Sigmoid colon (tissue), 7 donors: ENCODE data around the gene NFATC1. TPM values are rescaled to one million over a fixed set of nuclear protein-coding genes. Genes with fewer than 3 reads are reported as not detected.
"Not testable (repeated sequence)": the region's sequence is repeated elsewhere in the genome, so short reads cannot be mapped to it uniquely, and the experiment has no call there.

Experiments
- DNase-seq: peaks from one replicate; pipeline ENCODE4 v3.0.0-alpha.2; 2019
- H3K27ac ChIP-seq, 4 donors: fragments of 200-600 bp; sonication (generic); one replicate each; pipeline ENCODE4 v1.5.1; 2016 to 2019; ENCODE audit warnings: mild to moderate bottlenecking in 1 of 4
- H3K27me3 ChIP-seq, 3 donors: fragments of 200-600 bp; sonication (generic); one replicate each; pipeline ENCODE4 v1.5.1; 2019; ENCODE audit warnings: mild to moderate bottlenecking in 1 of 3
- H3K36me3 ChIP-seq, 4 donors: fragments of 200-600 bp; sonication (generic); one replicate each; pipeline ENCODE4 v1.5.1; 2016 to 2019
- H3K4me1 ChIP-seq, 4 donors: fragments of 200-600 bp; sonication (generic); one replicate each; pipeline ENCODE4 v1.5.1; 2017 to 2019
- H3K4me3 ChIP-seq, 4 donors: fragments of 200-600 bp; sonication (generic); one replicate each; pipeline ENCODE4 v1.5.1; 2017 to 2019; ENCODE audit warnings: mild to moderate bottlenecking in 2 of 4, moderate library complexity in 1 of 4
- H3K9me3 ChIP-seq, 4 donors: fragments of 200-600 bp in 3 of 4; sonication (generic) in 3 of 4; one replicate each; pipeline versions ENCODE4 v1.5.1 to v1.6.1; 2013 to 2019
- EP300 ChIP-seq, 4 donors: sonication (generic); formaldehyde crosslinking; IDR thresholded peaks; one replicate each; pipeline ENCODE4 v1.6.1; 2017; ENCODE audit warnings: antibody characterized with exemption in 4 of 4
- POLR2A ChIP-seq, 2 donors: fragments of 450-650 bp; IDR thresholded peaks; one replicate each; pipeline ENCODE4 v1.6.1; 2016; ENCODE audit warnings: antibody characterized with exemption in 2 of 2, mild to moderate bottlenecking in 2 of 2, moderate library complexity in 2 of 2
- POLR2AphosphoS5 ChIP-seq, 4 donors: sonication (generic); formaldehyde crosslinking; IDR thresholded peaks; one replicate each; pipeline ENCODE4 v1.6.1; 2017; ENCODE audit warnings: antibody characterized with exemption in 4 of 4
- WGBS, 2 donors: extraction: QIAGEN DNeasy Blood & Tissue Kit; methylation state at CpG; one replicate each; pipeline ENCODE4 v1.1.7; 2013; 5-methylcytosine and 5-hydroxymethylcytosine counted together
- intact Hi-C: fragments of 100-400 bp; cut with DNase I; formaldehyde crosslinking; loops from one replicate; pipeline ENCODE4 v1.15.1; 2023
- polyA plus RNA-seq, 3 donors: library from polyadenylated mRNA; stranded (reverse); fragments of 200-250 nt; gene quantifications; one replicate each; pipeline ENCODE4 v1.2.3, GENCODE V29; 2013
- total RNA-seq, 4 donors: library from RNA; depleted of rRNA; stranded (reverse); fragments of >200 nt; gene quantifications; one replicate each; pipeline ENCODE4 v1.1.0, GENCODE V29; 2016
- TF ChIP-seq, protein P1 (sequence below), 4 experiments: fragments of 450-650 bp in 3 of 4; fragments of 200-600 bp in 1 of 4; IDR thresholded peaks; one replicate each; pipeline ENCODE4 v1.5.1; 2016 to 2019; ENCODE audit warnings: antibody characterized with exemption in 4 of 4, mild to moderate bottlenecking in 3 of 4, moderate library complexity in 2 of 4
- donor health status: healthy with polysubstance abuse.
- donor health status: Bipolar disorder and iron deficiency.
- donor health status: healthy.

NFATC1 gene
- total and polyA plus RNA-seq, 7 donors, result 1.6 to 13.8 (median 10.7) TPM

- no peak overlapping the region for H3K27ac ChIP-seq
- peaks cover 0 to 30% (median 23%) of the 10 kb centered on the region in 4 donors for H3K4me1 ChIP-seq
- 69 to 74% methylated on average over 4 of the region's 4 CpGs for WGBS, 2 donors
- TF ChIP-seq EP300 (IDR thresholded peaks at IDR 0.05) (no peak), POLR2AphosphoS5 (IDR thresholded peaks at IDR 0.05) (no peak), POLR2A (IDR thresholded peaks at IDR 0.05) (no peak)
- TF ChIP-seq, protein P1, sequence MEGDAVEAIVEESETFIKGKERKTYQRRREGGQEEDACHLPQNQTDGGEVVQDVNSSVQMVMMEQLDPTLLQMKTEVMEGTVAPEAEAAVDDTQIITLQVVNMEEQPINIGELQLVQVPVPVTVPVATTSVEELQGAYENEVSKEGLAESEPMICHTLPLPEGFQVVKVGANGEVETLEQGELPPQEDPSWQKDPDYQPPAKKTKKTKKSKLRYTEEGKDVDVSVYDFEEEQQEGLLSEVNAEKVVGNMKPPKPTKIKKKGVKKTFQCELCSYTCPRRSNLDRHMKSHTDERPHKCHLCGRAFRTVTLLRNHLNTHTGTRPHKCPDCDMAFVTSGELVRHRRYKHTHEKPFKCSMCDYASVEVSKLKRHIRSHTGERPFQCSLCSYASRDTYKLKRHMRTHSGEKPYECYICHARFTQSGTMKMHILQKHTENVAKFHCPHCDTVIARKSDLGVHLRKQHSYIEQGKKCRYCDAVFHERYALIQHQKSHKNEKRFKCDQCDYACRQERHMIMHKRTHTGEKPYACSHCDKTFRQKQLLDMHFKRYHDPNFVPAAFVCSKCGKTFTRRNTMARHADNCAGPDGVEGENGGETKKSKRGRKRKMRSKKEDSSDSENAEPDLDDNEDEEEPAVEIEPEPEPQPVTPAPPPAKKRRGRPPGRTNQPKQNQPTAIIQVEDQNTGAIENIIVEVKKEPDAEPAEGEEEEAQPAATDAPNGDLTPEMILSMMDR (IDR thresholded peaks at IDR 0.05), result no peak
- H3K36me3 ChIP-seq, result no peaks in the 10 kb centered on the region
- no peaks in the 10 kb centered on the region for H3K27me3 ChIP-seq
- no peak overlapping the region for H3K4me3 ChIP-seq
- no peak for DNase-seq
- peaks cover 0 to 6% (median 3%) of the 10 kb centered on the region in 4 donors for H3K9me3 ChIP-seq
- intact Hi-C loops, result loop anchor here (10.0 kb wide), 1 partner anchor 438 kb away; the partner anchor contains the start of gene ATP9B
These were observed 107.1 kb downstream of the NFATC1 start for GRCh38 chr18:79502782-79503181.

- intact Hi-C loops, result loop anchor here (10.0 kb wide), 1 partner anchor 439 kb away; the partner anchor contains the start of gene ATP9B
- 92 to 96% methylated on average over 11 of the region's 11 CpGs for WGBS, 2 donors
- H3K9me3 ChIP-seq, result peaks cover 0 to 6% (median 3%) of the 10 kb centered on the region in 4 donors
These were observed 107.7 kb downstream of the NFATC1 start for GRCh38 chr18:79503406-79503805.

DNA sequence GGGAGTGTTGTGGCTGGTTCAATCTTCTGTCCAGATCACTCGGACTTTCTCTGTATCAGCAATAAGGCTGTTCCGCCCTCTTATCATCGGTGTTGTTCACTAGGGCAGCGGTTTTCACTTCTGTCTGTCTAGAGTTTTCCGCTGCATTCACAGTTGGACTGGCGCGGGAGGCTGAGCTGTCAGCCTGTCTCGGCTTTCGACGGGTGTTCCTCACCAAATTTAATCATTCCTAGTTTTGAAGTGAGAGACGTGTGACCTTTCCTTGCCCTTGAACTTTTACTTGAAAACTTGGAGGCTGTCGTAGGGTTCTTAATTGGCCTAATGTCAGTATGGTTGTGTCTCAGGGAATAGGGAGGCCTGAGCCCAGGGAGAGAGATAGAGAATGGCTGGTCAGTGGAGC, 108.3 kb downstream of the NFATC1 start:
- Histone ChIP-seq H3K36me3 (no peaks in the 10 kb centered on the region), H3K27me3 (no peaks in the 10 kb centered on the region), H3K27ac (peak overlapping the region in 1 of 4 donors; percentile 31), H3K9me3 (peaks cover 0 to 1% (median under 1%) of the 10 kb centered on the region in 4 donors), H3K4me1 (peaks cover 0 to 37% (median 31%) of the 10 kb centered on the region in 4 donors), H3K4me3 (no peak overlapping the region)
- DNase-seq, result no peak
- intact Hi-C loops, result loop anchor here (10.0 kb wide), 1 partner anchor 439 kb away; the partner anchor contains the start of gene ATP9B
- TF ChIP-seq POLR2AphosphoS5 (IDR thresholded peaks at IDR 0.05) (no peak), EP300 (IDR thresholded peaks at IDR 0.05) (no peak)
- TF ChIP-seq, protein P1 (IDR thresholded peaks at IDR 0.05), result no peak
- WGBS, 2 donors, result 85 to 86% methylated on average over 12 of the region's 12 CpGs

More at GRCh38 chr18:79503406-79503805, 107.7 kb downstream of the NFATC1 start:
- TF ChIP-seq POLR2AphosphoS5 (IDR thresholded peaks at IDR 0.05), result no peak
- TF ChIP-seq, protein P1 (IDR thresholded peaks at IDR 0.05), result no peak
- TF ChIP-seq EP300 (IDR thresholded peaks at IDR 0.05), result no peak
- TF ChIP-seq POLR2A (IDR thresholded peaks at IDR 0.05), result no peak
- no peak for DNase-seq
- Histone ChIP-seq H3K4me1 (peaks cover 0 to 31% (median 25%) of the 10 kb centered on the region in 4 donors), H3K27ac (no peak overlapping the region), H3K27me3 (no peaks in the 10 kb centered on the region), H3K4me3 (no peak overlapping the region), H3K36me3 (no peaks in the 10 kb centered on the region)

- 59 to 72% methylated on average over 5 of the region's 6 CpGs for WGBS, 2 donors
- H3K4me3 ChIP-seq, H3K9me3 ChIP-seq, H3K36me3 ChIP-seq, H3K27me3 ChIP-seq, DNase-seq: not testable (repeated sequence)
- Histone ChIP-seq H3K4me1 (peaks cover 0 to 42% (median 32%) of the 10 kb centered on the region in 4 donors), H3K27ac (peak overlapping the region in 1 of 4 donors; percentile 31)
- intact Hi-C loops, result loop anchor here (10.0 kb wide), 1 partner anchor 440 kb away; the partner anchor contains the start of gene ATP9B
These were observed 108.8 kb downstream of the NFATC1 start for GRCh38 chr18:79504495-79504894.

DNA sequence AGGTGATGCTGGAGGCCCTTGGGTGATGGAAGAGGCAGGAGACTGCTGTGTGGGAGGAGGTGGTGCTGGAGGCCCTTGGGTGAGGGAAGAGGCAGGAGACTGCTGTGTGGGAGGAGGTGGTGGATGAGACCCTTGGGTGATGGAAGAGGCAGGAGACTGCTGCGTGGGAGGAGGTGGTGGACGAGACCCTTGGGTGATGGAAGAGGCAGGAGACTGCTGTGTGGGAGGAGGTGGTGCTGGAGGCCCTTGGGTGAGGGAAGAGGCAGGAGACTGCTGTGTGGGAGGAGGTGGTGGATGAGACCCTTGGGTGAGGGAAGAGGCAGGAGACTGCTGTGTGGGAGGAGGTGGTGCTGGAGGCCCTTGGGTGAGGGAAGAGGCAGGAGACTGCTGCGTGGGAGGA, 109.7 kb downstream of the NFATC1 start:
- WGBS, 2 donors, result 91 to 92% methylated on average over 3 of the region's 3 CpGs
- intact Hi-C loops, result loop anchor here (5.0 to 10.0 kb wide), 2 partner anchors 108 to 441 kb away; partner anchors contain the start of genes ATP9B and NFATC1
- H3K27ac ChIP-seq, result peak overlapping the region in 3 of 4 donors; percentile 89 to 93 (median 90)

More for the DNA sequence above, 109.7 kb downstream of the NFATC1 start:
- H3K4me1 ChIP-seq, result peaks cover 0 to 43% (median 32%) of the 10 kb centered on the region in 4 donors
- peak; percentile 33 for DNase-seq
- not testable (repeated sequence) for H3K27me3 ChIP-seq, H3K36me3 ChIP-seq, H3K9me3 ChIP-seq, H3K4me3 ChIP-seq
